CD4-positive, alpha-beta memory T cell (primary cell): ENCODE measurements around the gene CATSPERZ. TPM values are rescaled to one million over a fixed set of nuclear protein-coding genes. Genes with fewer than 3 reads are reported as not detected.
A peak's percentile ranks its signal among the peaks of the same experiment; 100 is the strongest.
"Not testable (repeated sequence)": the region's sequence is repeated elsewhere in the genome, so short reads cannot be mapped to it uniquely, and the experiment has no call there.

Source experiments
- CTCF ChIA-PET: fragments of 350-600 bp; sonication (Branson Sonifier 250); formaldehyde crosslinking; loops from one replicate; lab custom pipeline; 2021; ENCODE audit warnings: inconsistent platforms; ENCODE audit not compliant: partially characterized antibody; lab: Charles Lee
- POLR2A ChIA-PET: fragments of 350-600 bp; sonication (Branson Sonifier 250); formaldehyde crosslinking; loops from one replicate; lab custom pipeline; 2021; ENCODE audit not compliant: partially characterized antibody; lab: Charles Lee
- DNase-seq, 5 donors: peaks; one replicate each; pipeline versions ENCODE4 v3.0.0 to v3.0.0-alpha.2; 2020 to 2022; ENCODE audit warnings: mixed read lengths in 1 of 5
- H3K27ac ChIP-seq: one replicate; pipeline ENCODE4 v1.7.0; 2013; ENCODE audit warnings: low read depth, low read length
- H3K27me3 ChIP-seq: 2 replicates; pipeline ENCODE4 v1.7.0; 2013; ENCODE audit warnings: mild to moderate bottlenecking, low read length, moderate library complexity; ENCODE audit not compliant: insufficient read depth
- H3K36me3 ChIP-seq: 2 replicates; pipeline ENCODE4 v1.7.0; 2013; ENCODE audit warnings: mild to moderate bottlenecking, low read length, moderate library complexity; ENCODE audit not compliant: insufficient read depth
- H3K4me1 ChIP-seq: 2 replicates; pipeline ENCODE4 v1.7.0; 2013; ENCODE audit warnings: mild to moderate bottlenecking, low read length, moderate library complexity; ENCODE audit not compliant: insufficient read depth
- H3K4me3 ChIP-seq, 2 donors: one replicate each; pipeline ENCODE4 v1.7.0; 2013; ENCODE audit warnings: low read length in 2 of 2, mild to moderate bottlenecking in 1 of 2
- H3K9me3 ChIP-seq, 2 donors: one replicate each; pipeline ENCODE4 v1.7.0; 2013; ENCODE audit warnings: low read length in 2 of 2, control low read depth in 1 of 2; ENCODE audit not compliant: control insufficient read depth in 1 of 2
- H3K27ac Mint-ChIP-seq, 7 donors: one replicate each; pipeline ENCODE4 v1.8.0; 2020 to 2021; ENCODE audit warnings: mixed read lengths in 7 of 7, mild to moderate bottlenecking in 6 of 7, inconsistent platforms in 3 of 7, moderate library complexity in 3 of 7
- H3K27me3 Mint-ChIP-seq, 2 donors: one replicate each; pipeline ENCODE4 v1.8.0; 2020 to 2021; ENCODE audit warnings: mixed read lengths in 2 of 2
- H3K36me3 Mint-ChIP-seq, 2 donors: one replicate each; pipeline ENCODE4 v1.8.0; 2020 to 2021; ENCODE audit warnings: mixed read lengths in 2 of 2, inconsistent platforms in 1 of 2, mild to moderate bottlenecking in 1 of 2
- H3K4me1 Mint-ChIP-seq, 4 donors: one replicate each; pipeline ENCODE4 v1.8.0; 2020 to 2021; ENCODE audit warnings: mixed read lengths in 4 of 4, mild to moderate bottlenecking in 1 of 4
- H3K4me3 Mint-ChIP-seq, 8 donors: one replicate each; pipeline ENCODE4 v1.8.0; 2020 to 2021; ENCODE audit warnings: mixed read lengths in 8 of 8, mild to moderate bottlenecking in 7 of 8, moderate library complexity in 6 of 8, inconsistent platforms in 3 of 8
- H3K9me3 Mint-ChIP-seq, 8 donors: one replicate each; pipeline ENCODE4 v1.8.0; 2020 to 2021; ENCODE audit warnings: mixed read lengths in 8 of 8, mild to moderate bottlenecking in 5 of 8, inconsistent platforms in 3 of 8, moderate library complexity in 1 of 8
- intact Hi-C: fragments of 100-400 bp; cut with micrococcal nuclease; formaldehyde crosslinking; loops from one replicate; pipeline ENCODE4 v1.15.1; 2023
- polyA plus RNA-seq, 2 donors: library from polyadenylated mRNA; unstranded; fragments of 300-500 nt; fragmentation: Illumina TruSeq; gene quantifications; one replicate each; pipeline ENCODE4 v1.2.3, GENCODE V29; 2021
- total RNA-seq, 2 experiments: library from RNA; stranded (reverse); gene quantifications; one replicate each; pipeline ENCODE4 v1.2.3, GENCODE V29; 2021

Gene CATSPERZ
- total and polyA plus RNA-seq, 4 experiments from 2014 or later: not detected

DNA sequence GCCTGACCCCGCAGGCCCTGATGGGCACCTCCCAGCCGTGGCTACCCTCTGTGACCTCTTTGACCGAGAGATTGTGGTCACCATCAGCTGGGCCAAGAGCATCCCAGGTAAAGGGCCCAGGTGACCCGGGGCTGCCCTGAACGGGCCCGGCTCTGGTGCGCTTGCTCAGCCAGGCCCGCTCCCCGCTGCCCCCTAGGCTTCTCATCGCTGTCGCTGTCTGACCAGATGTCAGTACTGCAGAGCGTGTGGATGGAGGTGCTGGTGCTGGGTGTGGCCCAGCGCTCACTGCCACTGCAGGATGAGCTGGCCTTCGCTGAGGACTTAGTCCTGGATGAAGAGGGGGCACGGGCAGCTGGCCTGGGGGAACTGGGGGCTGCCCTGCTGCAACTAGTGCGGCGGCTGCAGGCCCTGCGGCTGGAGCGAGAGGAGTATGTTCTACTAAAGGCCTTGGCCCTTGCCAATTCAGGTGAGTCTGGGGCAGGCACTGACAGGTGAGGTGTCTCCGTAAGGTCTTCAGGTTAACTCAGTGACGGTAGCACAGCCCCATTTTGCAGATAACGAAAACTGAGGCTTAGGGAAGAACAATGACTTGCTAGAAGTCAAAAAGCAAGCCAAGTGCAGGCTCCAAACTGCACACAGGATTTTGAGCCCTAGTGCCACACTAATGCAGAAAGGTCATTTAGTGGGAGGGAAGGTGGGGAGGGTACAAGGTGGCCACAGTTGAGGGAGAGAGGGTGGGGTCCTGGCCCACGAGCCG lies 14.8 kb downstream of the CATSPERZ start:
- POLR2A ChIA-PET: interaction anchor here (4.0 to 4.8 kb wide), 2 partner anchors 25 to 43 kb away, joined by 69 to 153 read pairs; partner anchors contain the start of genes CCDC88B and RPS6KA4
- no peaks in the 10 kb centered on the region for H3K27me3 ChIP-seq
- CTCF ChIA-PET: no interaction called here
- Mint-ChIP-seq H3K27ac (peak overlapping the region in 5 of 7 donors; percentile 22 to 88 (median 59)), H3K9me3 (peaks cover 0 to 2% (median 0%) of the 10 kb centered on the region in 8 donors), H3K27me3 (no peaks in the 10 kb centered on the region), H3K4me1 (peaks cover 20 to 52% (median 32%) of the 10 kb centered on the region in 4 donors), H3K4me3 (peak overlapping the region in 1 of 8 donors; percentile 33), H3K36me3 (peaks cover 11 to 32% of the 10 kb centered on the region in 2 donors)
- H3K9me3 ChIP-seq: no peaks in the 10 kb centered on the region
- peaks cover 12% of the 10 kb centered on the region for H3K36me3 ChIP-seq
- intact Hi-C loops: loop anchor here (5.0 kb wide), 1 partner anchor 42 kb away; the partner anchor contains the start of gene RPS6KA4
- no peak overlapping the region for H3K4me3 ChIP-seq
- peaks cover 26% of the 10 kb centered on the region for H3K4me1 ChIP-seq
- no peak for DNase-seq
- H3K27ac ChIP-seq: no peak overlapping the region

DNA sequence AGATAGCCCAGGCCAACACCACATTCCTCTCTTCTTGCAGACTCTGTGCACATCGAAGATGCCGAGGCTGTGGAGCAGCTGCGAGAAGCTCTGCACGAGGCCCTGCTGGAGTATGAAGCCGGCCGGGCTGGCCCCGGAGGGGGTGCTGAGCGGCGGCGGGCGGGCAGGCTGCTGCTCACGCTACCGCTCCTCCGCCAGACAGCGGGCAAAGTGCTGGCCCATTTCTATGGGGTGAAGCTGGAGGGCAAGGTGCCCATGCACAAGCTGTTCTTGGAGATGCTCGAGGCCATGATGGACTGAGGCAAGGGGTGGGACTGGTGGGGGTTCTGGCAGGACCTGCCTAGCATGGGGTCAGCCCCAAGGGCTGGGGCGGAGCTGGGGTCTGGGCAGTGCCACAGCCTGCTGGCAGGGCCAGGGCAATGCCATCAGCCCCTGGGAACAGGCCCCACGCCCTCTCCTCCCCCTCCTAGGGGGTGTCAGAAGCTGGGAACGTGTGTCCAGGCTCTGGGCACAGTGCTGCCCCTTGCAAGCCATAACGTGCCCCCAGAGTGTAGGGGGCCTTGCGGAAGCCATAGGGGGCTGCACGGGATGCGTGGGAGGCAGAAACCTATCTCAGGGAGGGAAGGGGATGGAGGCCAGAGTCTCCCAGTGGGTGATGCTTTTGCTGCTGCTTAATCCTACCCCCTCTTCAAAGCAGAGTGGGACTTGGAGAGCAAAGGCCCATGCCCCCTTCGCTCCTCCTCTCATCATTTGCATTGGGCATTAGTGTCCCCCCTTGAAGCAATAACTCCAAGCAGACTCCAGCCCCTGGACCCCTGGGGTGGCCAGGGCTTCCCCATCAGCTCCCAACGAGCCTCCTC lies 15.7 kb downstream of the CATSPERZ start:
- peaks cover 12 to 39% of the 10 kb centered on the region in 2 donors for H3K36me3 Mint-ChIP-seq
- not testable (repeated sequence) for H3K9me3 Mint-ChIP-seq, DNase-seq, H3K27me3 ChIP-seq, H3K4me3 ChIP-seq, H3K9me3 ChIP-seq, H3K27me3 Mint-ChIP-seq
- Histone ChIP-seq H3K36me3 (peaks cover 12% of the 10 kb centered on the region), H3K4me1 (peaks cover 26% of the 10 kb centered on the region), H3K27ac (peak overlapping the region; percentile 96)
- ChIA-PET POLR2A (interaction anchor here (1.2 to 4.8 kb wide), 10 partner anchors 12 to 463 kb away, joined by 3 to 153 read pairs (median 48); partner anchors contain the start of genes BAD, CATSPERZ, CCDC88B and ESRRA), CTCF (interaction anchor here (3.1 to 3.8 kb wide), 3 partner anchors 11 to 26 kb away, joined by 40 to 54 read pairs (median 49); partner anchors contain the start of genes CCDC88B and ESRRA)
- H3K4me1 Mint-ChIP-seq: peaks cover 20 to 54% (median 34%) of the 10 kb centered on the region in 4 donors
- intact Hi-C loops: loop anchor here (5.0 kb wide), 1 partner anchor 41 kb away; the partner anchor contains the start of gene RPS6KA4
- peak overlapping the region; percentile 97 to 100 (median 100) for H3K27ac Mint-ChIP-seq
- peak overlapping the region; percentile 95 to 99 (median 96) for H3K4me3 Mint-ChIP-seq

DNA sequence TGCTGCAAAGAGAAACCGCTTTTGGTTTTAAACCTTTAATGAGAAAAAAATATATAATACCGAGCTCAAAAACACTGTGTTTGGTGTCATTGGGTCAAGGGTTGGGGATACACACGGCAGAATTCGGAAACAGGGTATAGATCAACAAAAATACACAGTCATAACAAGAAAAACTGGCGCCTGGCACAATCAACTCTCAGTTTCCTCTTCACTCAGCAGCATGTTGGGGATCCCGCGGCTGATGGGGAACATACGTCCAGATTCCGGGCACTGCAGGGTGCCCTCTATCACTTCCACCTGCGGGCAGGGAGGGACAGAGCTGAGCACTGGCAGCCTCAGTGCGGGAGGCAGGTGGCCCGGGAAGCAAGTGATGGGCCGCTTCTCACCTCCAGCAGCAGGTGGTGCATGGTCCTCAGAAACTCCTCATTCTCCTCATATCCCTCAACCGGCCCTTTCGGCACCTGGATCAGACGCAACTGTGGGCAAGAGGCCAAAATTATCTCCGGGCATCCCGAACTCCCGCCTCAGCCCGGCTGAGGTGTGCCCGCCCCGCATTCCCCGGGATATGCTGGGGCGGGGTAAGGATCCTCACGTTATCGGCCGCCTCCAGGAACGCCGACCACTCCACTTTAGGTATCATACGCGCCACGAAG lies 16.6 kb downstream of the CATSPERZ start:
- peaks cover 26% of the 10 kb centered on the region for H3K4me1 ChIP-seq
- CTCF ChIA-PET: interaction anchor here (1.0 to 3.8 kb wide), 19 partner anchors 12 to 336 kb away, joined by 3 to 54 read pairs (median 6); partner anchors contain the start of genes CATSPERZ, CCDC88B, ESRRA and FERMT3
- Mint-ChIP-seq H3K4me1 (peaks cover 23 to 51% (median 36%) of the 10 kb centered on the region in 4 donors), H3K4me3 (peak overlapping the region; percentile 95 to 99 (median 96)), H3K27me3 (no peaks in the 10 kb centered on the region), H3K27ac (peak overlapping the region; percentile 97 to 100 (median 100)), H3K36me3 (peaks cover 20 to 42% of the 10 kb centered on the region in 2 donors), H3K9me3 (peaks cover 0 to 2% (median 0%) of the 10 kb centered on the region in 8 donors)
- POLR2A ChIA-PET: interaction anchor here (0.6 to 4.8 kb wide), 32 partner anchors 12 to 1760 kb away, joined by 3 to 153 read pairs (median 7); partner anchors contain the start of genes BAD, CATSPERZ, CCDC88B and DNAJC4
- H3K27me3 ChIP-seq: no peaks in the 10 kb centered on the region
- H3K9me3 ChIP-seq: no peaks in the 10 kb centered on the region
- peak overlapping the region; percentile 68 to 72 for H3K4me3 ChIP-seq
- intact Hi-C loops: loop anchor here (1.0 to 5.0 kb wide), 6 partner anchors 11 to 337 kb away; partner anchors contain the start of genes CCDC88B, ESRRA, GPR137 and RPS6KA4
- peaks cover 12% of the 10 kb centered on the region for H3K36me3 ChIP-seq
- peak overlapping the region; percentile 96 for H3K27ac ChIP-seq
- peak in 1 of 5 donors; percentile 65 for DNase-seq

DNA sequence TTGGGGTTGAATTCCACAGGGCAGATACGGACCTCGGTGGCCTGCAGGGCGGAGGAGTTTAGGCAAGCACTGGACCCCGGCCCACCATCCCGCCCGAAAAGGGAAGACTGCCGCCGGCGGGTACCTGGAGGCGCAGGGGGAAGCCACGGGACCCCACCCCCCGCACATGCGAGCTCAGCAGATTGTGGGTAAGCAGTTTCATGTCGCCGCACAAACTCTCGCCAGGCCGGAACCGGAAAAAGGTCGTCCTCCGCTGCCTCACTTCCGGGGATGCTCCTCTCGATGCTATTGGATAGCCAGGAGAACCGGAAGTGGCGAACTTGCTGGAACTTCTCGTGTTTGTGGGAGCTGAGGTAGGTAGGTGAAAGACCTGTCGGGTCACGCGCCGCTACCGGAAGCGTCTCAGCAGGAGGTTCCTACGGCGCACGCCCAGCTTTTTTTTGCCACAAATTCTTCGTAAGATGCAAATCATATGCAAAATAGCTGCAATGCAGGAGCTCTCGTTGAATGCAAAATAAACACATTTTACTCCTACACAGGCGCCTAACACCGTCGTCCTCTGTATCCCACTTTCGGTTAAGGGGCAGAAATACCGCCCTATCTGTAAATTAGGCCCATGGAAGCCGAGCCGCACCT lies 17.3 kb downstream of the CATSPERZ start, which contains the start of gene TRMT112:
TSS of gene TRMT112 (minus strand) at position 235 of the 636 bp plus-strand sequence. CDS start at position 202, 33 bp downstream.
- peak within 1 kb of the TSS; percentile 68 to 72 for H3K4me3 ChIP-seq
- peak within 1 kb of the TSS; percentile 97 to 100 (median 100) for H3K27ac Mint-ChIP-seq
- H3K9me3 Mint-ChIP-seq: peaks cover 0 to 2% (median 0%) of the 10 kb centered on the region in 8 donors
- DNase-seq: peak; percentile 95 to 100 (median 99)
- H3K36me3 Mint-ChIP-seq: peaks cover 20 to 41% of the 10 kb centered on the region in 2 donors
- CTCF ChIA-PET: interaction anchor here (0.7 to 3.8 kb wide), 25 partner anchors 10 to 335 kb away, joined by 3 to 54 read pairs (median 5); partner anchors contain the start of genes CATSPERZ, CCDC88B, ESRRA and FERMT3
- intact Hi-C loops: loop anchor here (1.0 to 5.0 kb wide), 6 partner anchors 12 to 336 kb away; partner anchors contain the start of genes CCDC88B, ESRRA, GPR137 and RPS6KA4
- peaks cover 12% of the 10 kb centered on the region for H3K36me3 ChIP-seq
- peaks cover 26% of the 10 kb centered on the region for H3K4me1 ChIP-seq
- POLR2A ChIA-PET: interaction anchor here (0.6 to 4.8 kb wide), 42 partner anchors 12 to 1760 kb away, joined by 3 to 153 read pairs (median 5); partner anchors contain the start of genes BAD, C11orf98, CATSPERZ and CCDC85B
- H3K4me3 Mint-ChIP-seq: peak within 1 kb of the TSS; percentile 95 to 99 (median 96)
- no peaks in the 10 kb centered on the region for H3K9me3 ChIP-seq
- no peaks in the 10 kb centered on the region for H3K27me3 Mint-ChIP-seq
- peaks cover 23 to 51% (median 36%) of the 10 kb centered on the region in 4 donors for H3K4me1 Mint-ChIP-seq
- H3K27me3 ChIP-seq: no peaks in the 10 kb centered on the region
- H3K27ac ChIP-seq: peak within 1 kb of the TSS; percentile 96

DNA sequence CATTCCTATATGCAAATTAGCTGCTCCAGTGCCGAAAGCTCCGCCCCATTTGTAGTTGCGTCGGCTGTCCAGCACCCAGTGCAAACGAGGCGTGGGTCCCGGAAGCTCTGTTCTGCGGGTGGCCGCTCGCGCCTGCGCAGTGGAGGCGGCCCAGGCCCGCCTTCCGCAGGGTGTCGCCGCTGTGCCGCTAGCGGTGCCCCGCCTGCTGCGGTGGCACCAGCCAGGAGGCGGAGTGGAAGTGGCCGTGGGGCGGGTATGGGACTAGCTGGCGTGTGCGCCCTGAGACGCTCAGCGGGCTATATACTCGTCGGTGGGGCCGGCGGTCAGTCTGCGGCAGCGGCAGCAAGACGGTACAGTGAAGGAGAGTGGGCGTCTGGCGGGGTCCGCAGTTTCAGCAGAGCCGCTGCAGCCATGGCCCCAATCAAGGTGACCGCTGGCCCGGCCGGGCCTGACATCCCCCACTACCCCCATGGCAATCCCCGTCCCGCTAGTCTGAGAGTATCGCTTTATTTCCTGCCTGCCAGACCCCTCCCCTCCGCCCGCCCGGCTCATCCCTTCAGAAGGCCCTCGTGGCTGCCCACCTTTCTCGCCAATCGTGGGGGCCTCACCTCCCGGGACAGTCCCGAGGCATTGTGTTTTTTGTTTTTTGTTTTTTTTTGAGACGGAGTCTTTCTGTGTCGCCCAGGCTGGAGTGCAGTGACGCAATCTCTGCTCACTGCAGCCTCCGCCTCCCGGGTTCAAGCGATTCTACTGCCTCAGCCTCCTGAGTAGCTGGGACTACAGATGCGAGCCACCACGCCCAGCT lies 18.0 kb downstream of the CATSPERZ start, which contains the start of gene PRDX5:
TSS of gene PRDX5 (plus strand) at position 161 of the 805 bp plus-strand sequence. CDS start at position 256, 95 bp downstream.
- Mint-ChIP-seq H3K27me3 (no peaks in the 10 kb centered on the region), H3K9me3 (peaks cover 0 to 2% (median 0%) of the 10 kb centered on the region in 8 donors), H3K27ac (peak within 1 kb of the TSS; percentile 97 to 100 (median 100)), H3K4me3 (peak within 1 kb of the TSS; percentile 95 to 99 (median 96)), H3K4me1 (peaks cover 17 to 44% (median 29%) of the 10 kb centered on the region in 4 donors), H3K36me3 (peaks cover 15 to 35% of the 10 kb centered on the region in 2 donors)
- Histone ChIP-seq H3K36me3 (peaks cover 12% of the 10 kb centered on the region), H3K27ac (peak within 1 kb of the TSS; percentile 96), H3K9me3 (no peaks in the 10 kb centered on the region), H3K4me3 (peak within 1 kb of the TSS; percentile 68 to 72), H3K4me1 (peaks cover 26% of the 10 kb centered on the region), H3K27me3 (no peaks in the 10 kb centered on the region)
- peak; percentile 96 to 98 (median 97) for DNase-seq
- ChIA-PET CTCF (interaction anchor here (0.7 to 3.8 kb wide), 25 partner anchors 9 to 334 kb away, joined by 3 to 54 read pairs (median 5); partner anchors contain the start of genes CATSPERZ, CCDC88B, ESRRA and FERMT3), POLR2A (interaction anchor here (0.8 to 4.8 kb wide), 40 partner anchors 11 to 1761 kb away, joined by 3 to 153 read pairs (median 6); partner anchors contain the start of genes BAD, C11orf98, CATSPERZ and CCDC85B)
- intact Hi-C loops: loop anchor here (1.0 to 5.0 kb wide), 7 partner anchors 13 to 335 kb away; partner anchors contain the start of genes CCDC88B, ESRRA, GPR137 and RPS6KA4
